DMS79 (cell line): Measurements from ENCODE around the gene CPNE4.

ENCODE experiments used
- DNase-seq: peaks from one replicate; lab custom pipeline; 2025; lab: John Stamatoyannopoulos, UW

CPNE4 gene

DNA sequence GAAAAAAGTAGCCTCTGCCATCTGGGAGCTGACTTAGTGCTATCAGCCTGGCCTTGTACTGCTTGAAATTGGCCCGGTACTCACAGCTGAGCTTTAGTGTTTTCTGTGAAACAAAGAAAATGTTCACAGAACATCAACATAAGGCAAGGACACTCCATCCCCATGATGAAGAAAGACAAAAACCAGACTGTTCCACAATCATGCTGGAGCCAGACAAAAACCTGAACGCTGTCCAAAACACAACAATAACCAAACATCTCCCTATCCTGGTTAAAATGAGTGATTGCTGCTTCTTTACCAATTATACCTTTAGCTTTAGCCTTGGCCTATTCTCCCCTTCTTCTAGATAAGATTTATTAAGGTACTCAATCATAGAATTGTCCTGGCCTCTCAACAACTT lies 153.9 kb downstream of the CPNE4 start:
- DNase-seq = no peak

DNA sequence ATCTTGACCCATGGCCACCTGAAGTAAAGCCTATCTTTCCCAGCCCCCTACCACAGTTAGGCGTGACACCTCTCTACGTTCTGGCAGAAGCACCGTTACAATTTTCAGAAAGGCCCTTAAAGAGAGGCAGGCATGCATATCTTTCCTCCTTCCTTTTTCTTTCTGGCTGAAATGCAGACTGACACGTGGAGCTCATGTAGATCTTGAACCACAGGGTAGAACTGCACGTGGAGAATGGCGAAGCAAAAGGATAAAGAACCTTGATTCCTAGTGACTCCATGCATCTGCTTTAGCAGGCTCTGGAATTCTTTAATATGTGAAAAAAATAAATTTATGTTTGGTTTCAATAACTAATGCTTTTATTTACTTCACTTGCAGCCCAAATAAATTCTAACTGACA lies 166.6 kb downstream of the CPNE4 start:
- no peak for DNase-seq

DNA sequence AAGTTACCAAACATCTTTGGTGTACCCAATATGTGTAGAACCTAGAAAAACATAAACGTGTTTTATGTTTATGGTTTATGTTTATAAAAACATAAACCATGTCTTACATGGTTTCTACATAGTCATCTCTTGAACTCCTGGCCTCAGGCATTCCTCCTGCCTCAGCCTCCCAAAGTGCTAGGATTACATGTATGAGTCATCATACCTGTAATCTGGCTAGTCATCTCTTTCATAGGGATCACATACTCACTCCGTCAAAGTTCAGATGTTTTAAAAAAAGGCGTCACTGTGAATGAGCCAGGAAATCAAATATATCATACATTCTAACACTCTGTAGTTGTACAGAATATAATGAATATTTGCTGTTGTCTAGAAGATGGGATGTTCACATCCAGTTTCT lies 178.6 kb downstream of the CPNE4 start:
- DNase-seq = no peak

DNA sequence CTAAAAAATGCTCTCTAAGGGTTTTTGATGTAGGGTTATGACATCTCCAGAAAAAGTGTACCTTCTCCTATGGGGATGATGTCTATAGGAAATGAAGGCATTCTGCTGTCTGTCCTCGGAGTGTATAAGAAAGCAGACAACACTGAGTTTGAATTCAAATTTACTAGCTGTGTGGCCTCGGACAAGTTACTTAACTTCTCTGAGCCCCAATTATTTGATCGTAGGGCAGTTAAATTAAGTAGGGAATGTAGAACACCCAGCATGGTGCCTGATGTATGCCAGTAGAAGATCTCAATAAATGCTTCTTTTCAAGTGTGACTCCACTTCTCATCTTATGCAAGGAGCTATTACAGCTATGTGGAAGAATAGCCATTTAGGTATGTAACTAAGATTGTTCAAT lies 184.6 kb downstream of the CPNE4 start:
- DNase-seq = no peak

DNA sequence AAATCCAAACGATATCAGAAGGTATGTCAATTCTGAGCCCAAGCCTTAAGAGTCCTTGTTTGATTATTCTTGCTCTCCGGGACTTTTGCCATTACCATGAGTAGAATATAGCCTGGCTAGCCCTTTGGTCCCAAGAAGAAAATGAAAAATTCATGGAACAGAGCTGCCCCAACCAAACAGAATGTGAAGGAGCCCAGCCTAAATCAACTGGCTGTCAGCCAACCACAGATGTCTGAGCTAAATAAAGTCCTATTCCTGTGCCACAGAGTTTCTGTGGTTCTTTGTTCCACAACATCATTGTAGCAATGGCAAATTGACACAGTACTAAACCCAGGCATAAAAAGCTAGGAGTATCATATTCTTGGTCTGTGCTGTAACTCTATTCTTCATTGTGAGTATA lies 185.2 kb downstream of the CPNE4 start:
- DNase-seq = no peak

DNA sequence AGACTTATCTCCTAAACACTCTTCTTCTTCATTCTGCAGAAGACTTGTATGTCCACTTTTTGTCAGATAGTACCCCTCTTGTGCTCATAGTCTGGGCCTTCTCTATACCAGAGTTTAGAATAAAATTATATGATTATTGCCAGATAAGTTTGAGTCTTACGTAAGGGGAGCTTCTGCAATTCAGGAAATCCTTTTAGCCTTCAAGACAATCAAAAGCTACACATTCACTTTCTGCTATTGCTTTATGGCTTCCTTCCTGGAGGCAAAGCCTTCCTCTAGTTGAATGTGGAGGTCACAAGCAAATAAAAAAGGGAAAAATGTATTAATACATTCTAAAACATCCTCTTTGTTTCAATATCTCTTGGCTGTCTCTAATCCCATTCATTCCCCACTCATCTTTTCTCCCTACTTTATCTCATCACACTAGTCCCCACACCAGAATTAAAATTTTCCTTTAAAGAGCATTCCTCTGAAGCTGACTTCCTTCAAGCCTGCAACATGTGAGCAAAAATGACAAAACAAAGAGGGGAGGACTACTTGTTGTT lies 186.8 kb downstream of the CPNE4 start:
- no peak for DNase-seq

DNA sequence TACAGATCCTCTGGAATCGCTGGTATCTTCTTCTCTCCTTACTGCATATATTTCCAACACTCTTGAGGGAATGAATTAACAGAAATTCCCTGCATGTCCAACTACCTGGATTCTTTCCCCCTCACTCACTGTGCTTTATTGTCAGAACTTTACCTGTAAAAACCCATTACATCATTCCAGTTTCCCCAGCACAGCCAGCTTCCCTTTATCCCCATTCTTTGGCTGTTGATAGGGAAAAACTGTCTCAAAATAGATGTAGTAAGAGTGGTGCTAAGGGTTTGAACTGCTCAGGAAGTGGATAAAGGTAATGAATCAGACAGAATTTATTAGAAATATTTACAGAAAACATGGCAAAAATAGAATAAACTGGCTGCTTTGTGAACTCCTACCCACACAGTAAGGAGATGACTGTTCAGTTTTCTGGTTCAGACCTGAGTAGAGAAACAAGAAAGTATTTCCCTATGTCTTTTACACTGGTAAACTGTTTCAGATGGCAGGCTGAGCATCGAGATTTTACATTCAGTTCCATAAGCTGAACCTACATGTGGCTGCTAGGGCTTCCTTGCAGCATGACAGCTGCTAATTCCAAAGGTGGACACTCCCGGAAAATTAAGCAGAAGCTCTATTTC lies 188.4 kb downstream of the CPNE4 start:
- no peak for DNase-seq

DNA sequence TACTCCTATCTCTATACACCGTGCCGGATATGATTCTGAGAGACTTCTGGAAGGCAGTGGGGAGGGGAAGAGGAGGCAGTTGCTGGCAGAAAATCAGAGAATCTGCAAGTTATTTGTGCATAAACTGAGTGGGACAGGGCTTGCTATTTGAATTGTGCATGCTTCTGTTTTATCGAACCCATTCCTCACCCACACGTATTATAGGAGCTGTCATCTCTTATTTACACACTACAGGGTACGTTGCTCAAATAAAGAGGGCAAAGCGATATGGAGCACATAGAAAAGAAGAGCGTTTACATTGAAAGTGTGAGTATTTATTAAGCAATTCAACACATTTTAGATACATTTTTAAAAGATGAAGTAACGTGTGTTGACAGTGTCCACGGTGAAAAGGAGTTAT lies 191.6 kb downstream of the CPNE4 start:
- DNase-seq = no peak

DNA sequence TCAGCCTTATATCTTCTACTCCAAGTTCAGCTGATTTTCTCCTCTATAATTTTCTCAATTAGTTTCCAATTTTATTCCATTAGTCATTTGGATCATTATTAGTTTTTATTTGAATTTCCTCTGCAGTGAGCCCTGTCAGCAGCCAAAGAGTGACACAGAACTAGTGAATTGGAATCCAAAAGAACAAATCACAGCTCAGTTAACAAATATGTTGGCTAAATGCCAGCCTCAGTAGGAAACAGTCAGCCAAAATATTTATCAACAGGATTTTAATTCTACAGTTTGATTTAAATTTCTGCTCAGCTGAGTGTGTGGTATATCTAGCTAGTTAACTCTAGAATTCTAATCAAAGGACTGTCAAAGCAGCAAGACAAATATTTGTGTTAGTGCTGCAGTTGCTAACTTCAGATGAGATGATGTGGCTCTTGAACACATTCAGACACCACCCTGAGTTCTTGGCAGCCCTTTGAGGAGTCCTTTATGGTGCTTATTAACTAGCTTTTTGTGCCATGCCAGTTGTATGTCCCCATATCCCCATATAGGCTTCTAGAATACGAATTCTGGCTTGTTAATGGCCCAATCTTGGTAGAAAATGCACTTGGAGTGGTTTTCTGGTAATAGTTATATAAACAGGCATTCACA lies 194.5 kb downstream of the CPNE4 start:
- DNase-seq = peak; percentile 8

DNA sequence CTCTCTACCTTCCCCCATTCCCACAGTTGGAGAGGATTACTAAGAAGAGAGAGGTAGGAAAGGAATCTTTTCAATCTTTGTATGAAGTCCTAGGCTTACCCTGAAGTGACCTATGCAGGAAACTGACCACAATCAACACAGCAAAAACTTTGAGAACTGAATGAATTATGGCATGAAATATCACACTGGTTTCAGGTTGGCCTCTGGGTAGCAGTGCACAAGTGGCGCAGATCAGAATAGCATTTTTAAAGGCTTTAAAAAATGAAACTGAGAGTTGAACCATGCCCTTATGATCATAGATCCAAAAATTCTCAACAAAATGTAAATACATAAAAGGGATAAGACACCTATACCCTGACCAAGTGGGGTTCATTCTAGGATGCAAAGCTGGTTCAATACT lies 198.9 kb downstream of the CPNE4 start:
- DNase-seq = no peak

DNA sequence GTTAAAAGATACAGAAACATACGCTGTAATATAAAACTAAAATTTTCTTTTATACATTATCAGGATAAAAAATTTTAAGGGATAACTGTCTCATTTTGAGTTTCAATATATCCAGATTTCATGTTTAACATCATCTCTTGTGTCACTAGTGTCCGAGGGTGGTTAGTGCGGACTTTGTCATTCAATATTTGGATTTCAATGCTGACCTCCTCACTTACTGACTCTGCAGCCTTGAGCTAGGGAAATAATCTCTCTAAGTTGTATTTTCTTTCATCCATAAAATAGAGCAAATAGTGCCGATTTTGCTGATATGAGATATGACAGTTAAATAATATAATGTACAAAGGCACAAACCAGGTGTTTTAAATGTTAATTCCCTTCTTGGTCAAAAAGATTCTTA lies 203.2 kb downstream of the CPNE4 start:
- DNase-seq = no peak

DNA sequence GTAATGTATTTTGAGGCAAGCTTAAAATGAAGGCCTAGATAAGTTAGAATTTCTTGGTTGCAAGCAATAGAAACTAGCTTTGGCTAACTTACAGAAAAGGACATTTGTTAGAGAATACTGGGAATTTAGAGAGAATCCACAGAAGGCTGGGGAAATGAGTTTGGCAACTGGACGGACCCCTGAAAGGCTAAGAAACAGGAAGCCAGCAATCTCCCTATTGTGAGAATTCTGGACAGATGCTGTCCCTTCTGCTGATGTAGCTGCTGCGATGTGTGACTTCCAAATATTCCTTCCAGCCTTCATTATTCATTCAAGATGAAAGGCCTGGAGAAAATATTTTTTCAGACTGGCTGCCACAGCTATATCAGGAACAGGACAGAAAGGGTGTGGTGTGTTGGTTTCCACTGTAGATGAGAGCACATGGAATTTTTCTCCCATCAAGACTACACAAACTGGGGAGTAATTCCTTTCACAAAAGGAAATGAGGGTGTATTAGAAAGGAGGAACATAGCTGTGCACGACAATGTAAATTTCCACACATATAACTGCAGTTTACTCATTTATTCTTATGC lies 213.5 kb downstream of the CPNE4 start:
- no peak for DNase-seq

DNA sequence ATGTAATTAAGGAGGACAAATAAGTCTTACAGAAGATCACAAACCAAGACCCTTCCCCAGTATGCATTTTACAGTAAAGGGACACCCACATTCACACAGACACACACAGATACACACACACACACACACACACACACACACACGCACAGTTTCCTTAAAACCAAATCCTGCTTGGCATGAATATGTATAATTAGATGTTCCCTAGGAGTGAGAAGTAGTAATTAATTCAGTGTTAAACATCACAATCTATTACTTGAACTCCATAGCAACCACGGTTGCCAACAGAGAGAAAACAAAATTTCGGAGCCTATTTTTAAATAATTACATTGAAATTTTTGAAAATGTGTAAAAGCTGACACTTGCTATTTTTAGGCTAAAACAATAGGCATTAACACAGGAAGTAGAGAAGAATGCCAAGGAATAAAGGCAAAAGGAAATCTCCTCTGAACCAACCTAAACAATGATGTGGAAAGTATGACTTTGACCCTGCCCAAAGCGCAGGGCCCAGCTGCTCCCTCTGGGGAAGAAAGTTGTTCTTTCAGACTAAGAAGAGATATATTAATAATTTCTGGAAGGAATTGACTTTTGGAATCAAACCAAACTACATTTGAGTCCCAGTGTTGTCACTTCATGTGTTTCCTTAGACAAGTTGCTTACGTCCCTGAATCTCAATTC lies 215.3 kb downstream of the CPNE4 start:
- no peak for DNase-seq

DNA sequence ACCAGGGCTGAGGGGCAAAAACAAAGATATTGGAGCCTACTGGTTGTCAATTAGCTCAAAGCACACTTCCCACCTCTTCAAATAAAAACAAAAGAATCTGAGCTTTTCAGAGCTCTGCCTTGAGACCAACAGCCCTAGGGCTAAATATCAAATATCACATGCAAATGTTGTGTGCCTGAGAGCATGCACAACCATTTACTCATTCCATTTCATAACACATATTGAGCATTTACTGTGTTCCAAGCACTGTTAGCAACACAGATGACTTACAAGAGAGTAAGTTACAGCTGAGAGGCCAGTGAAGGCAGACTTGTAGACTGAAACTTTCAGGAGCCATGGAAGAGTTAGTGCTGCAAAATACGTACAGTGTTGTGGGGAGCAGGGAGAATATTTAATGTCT lies 222.4 kb downstream of the CPNE4 start:
- no peak for DNase-seq

DNA sequence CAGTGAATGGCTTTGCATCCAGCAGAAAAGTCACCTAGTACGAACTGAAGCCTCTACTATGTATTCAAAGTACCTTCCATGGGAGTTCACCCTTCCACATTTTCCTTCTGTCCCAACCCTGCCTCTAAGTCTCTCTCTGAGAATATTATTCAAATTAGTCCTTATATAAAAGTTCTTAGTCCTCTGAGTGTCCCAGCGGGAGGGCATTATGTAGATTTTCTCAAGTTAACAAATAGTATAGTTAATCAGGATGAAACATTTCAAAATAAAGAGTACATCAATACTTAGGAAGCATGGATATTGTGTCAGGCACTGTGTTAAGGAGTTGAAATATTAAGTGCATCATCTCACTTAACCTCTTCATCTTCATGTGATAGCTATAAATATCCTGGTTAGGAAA lies 223.3 kb downstream of the CPNE4 start:
- DNase-seq = no peak

DNA sequence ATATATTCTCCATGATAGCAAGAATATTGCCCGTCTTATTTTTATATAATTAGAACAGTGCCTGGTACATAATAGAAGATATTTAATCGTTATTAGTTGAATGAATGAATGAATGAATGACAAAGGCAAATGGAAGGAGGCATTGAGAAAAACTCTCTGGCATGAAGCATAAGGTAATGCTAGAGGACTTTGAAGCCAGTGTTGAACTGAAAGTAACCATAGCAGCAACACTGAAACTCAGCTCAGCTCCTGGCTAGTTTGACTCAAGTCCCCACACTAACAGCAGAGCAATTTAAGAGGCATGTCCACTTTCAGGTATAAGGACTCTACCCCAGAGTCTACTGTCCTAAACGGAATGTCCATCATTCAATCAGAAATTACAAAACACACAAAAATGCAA lies 227.0 kb downstream of the CPNE4 start:
- no peak for DNase-seq

DNA sequence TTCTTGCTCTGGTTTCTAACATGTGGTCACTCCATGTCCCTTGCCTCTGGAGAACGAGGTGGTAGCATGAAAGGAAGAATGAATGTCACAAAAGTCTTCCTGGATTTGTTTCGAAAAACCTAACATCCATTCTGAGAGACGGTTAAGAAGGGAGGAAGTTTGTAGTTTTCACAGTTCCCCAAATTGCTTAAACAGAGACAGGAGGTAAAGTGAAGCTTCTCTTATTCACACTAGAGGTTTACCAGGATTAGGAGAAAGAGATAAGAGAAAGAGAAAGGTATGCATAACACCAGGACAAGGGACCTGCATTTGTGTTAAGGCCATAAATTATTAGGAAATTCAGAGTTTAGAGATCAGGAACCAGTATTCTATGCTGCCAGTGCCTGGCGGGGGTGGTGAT lies 228.1 kb downstream of the CPNE4 start:
- no peak for DNase-seq

DNA sequence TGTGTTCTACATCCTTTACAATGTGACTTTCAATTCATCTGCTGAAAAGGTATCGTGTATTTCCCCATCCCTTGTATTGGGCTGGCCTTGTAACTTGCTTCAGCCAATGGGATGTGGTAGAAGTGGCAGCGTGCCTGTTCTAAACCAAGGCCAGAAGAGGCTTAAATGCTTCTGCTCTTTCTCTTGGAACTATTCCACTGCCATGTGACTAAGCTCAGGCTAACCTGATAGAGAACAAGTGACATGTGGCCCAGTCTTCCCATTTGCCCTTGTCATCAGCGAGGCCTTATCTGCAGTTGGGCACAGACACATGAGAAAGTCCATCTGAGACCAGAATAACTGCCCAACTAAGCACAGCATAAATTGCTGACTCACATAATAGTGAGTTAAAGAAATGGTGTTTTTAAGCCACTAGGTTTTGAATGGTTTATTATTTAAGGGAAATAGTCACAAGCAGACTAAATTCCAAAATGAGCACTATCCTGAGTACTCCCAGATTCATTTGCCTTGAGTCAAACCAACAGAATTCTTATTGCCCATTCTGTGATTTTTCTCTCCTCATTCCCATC lies 230.2 kb downstream of the CPNE4 start:
- no peak for DNase-seq

DNA sequence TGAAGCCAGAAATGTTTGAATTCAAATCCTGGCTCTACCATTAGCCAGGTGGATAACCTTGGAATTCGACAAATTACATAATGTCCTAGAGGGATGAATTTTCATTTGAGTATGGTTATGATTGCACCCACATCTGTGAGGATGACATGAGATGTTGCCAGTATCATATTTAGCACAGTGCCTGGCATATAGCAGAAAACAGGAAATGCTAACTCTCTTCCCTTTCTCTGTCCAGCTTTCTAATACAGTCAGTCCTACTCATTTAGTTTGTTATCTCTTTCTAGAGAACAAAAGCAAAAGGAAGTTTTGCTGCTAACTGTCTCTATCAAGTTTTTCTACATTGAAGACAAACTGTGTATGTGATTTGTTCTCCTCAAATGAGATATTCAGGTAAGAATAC lies 231.7 kb downstream of the CPNE4 start:
- no peak for DNase-seq

DNA sequence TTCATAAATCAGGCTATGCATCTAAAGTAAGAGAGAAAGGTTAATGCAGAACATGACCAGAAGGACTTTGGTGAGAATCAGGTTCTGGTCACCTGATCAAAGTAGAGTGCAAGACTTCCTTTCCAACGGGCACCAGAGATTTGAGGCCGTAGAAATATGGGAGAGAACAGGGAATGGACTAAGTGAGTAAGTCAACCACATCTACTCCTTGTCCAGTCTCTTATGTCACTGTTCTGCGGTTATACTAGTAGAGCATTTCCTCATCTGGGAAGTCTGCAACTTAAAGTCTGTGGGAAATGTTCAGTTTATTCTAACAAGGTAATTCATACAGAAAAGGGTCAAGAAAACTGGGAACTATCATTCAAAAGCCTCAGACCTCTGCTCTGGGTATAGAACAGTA lies 232.8 kb downstream of the CPNE4 start:
- no peak for DNase-seq

DNA sequence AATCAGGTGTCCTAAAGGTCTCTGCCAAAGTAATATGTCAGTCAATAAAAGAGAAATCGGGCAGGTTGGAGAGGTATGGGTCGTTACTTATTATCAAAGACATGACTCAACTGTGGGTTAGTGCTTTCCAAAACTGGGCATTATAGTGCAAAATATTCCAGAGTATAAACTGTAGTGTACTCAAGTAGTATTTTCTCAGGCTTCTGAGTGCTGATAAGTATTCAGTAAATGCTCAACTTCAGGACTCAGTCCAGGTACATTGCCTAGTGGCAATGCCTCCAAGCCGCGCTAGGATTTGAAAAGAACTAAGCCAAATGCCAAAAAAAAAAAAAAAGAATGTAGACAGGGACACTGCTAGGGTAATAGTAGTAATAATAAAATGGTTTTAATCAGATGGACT lies 233.2 kb downstream of the CPNE4 start:
- DNase-seq = no peak

DNA sequence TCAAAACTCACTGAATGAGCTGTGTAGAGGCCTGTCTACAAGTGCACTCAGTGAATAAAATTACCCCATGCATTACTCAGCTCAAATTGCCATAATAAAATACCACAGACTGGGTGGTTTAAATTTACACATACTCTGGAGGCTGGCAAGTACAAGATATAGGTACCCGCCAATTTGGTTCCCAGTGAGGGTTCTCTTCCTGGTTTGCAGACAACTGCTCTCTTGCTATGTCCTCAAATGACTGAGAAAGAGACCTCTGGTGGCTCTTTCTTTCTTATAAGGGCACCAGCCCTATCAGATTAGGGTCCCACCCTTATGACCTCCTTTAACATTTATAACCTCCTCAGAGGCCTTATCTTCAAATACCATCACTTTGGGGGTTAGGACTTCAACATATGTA lies 237.0 kb downstream of the CPNE4 start:
- no peak for DNase-seq
